Measurements from ENCODE around the gene PHF23. TPM values are rescaled to one million over a fixed set of nuclear protein-coding genes. Genes with fewer than 3 reads are reported as not detected.
A peak's percentile ranks its signal among the peaks of the same experiment; 100 is the strongest.

The PHF23 gene
- total and polyA plus RNA-seq, 9 of the 15 experiments (the other 6 are each of a cell fraction or from before 2014, with no cell fraction given), result 7.4 to 87.5 (median 33.7) TPM

DNA sequence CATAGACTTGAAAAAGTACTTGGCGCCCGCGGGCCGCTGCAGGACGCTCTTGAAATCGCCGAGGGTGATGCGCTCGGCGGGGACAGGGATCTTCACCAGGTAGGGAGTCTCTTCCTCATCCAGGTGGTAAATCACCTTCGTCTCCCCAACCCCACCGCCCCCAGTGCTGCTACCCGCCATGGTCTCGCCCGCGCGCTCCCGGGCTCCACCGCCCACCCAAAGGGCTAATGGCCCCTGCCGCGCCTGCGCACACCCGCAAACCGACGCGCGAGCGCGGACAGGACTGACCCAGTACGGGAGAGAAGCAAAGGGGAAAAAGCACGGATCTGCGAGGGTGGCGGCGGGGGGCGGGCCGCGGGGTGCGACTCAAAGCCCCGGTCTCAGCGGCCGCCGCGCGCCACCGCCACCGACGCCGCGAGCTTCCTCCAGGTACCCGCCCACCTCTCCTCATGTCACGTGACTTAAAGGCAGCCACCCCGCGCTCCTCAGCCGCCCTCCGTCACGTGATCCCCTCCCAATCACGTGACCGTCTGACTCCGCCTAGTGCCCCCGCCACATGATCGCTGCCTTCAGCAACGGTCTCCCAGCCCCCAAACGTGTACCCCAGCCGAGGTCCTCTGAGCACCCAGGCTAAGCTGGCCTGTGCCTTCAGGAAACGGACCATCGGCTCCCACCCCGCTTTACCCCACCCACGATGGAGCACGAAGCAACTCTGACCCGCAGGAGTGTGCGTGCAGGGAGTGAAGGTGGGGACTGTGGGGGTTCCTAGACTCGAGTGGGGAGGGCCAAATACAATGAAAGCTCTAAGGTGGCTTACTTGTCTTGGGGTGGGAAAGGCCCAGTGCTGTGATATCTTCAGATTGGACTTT lies 4.9 kb downstream of the PHF23 start, which contains the start of gene DVL2 (continued):
- TF ChIP-seq MYC (IDR thresholded peaks at IDR 0.05; ENCODE audit: low read depth, low read length), result peak; percentile 71
- peak; percentile 56; the same call in 1 of the 2 replicates for TF ChIP-seq MYC (CRISPR knock-in tag; IDR thresholded peaks at IDR 0.05; ENCODE audit: borderline replicate concordance, low read depth)
- TF ChIP-seq ESRRA (IDR thresholded peaks at IDR 0.05; ENCODE audit: borderline replicate concordance, low read depth), result no peak; the same call in 1 of the 2 replicates
- TF ChIP-seq, protein P1, sequence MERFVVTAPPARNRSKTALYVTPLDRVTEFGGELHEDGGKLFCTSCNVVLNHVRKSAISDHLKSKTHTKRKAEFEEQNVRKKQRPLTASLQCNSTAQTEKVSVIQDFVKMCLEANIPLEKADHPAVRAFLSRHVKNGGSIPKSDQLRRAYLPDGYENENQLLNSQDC (CRISPR knock-in tag; IDR thresholded peaks at IDR 0.05), result no peak
- TF ChIP-seq CSDE1 (IDR thresholded peaks at IDR 0.05), result no peak
- TF ChIP-seq, protein P2, sequence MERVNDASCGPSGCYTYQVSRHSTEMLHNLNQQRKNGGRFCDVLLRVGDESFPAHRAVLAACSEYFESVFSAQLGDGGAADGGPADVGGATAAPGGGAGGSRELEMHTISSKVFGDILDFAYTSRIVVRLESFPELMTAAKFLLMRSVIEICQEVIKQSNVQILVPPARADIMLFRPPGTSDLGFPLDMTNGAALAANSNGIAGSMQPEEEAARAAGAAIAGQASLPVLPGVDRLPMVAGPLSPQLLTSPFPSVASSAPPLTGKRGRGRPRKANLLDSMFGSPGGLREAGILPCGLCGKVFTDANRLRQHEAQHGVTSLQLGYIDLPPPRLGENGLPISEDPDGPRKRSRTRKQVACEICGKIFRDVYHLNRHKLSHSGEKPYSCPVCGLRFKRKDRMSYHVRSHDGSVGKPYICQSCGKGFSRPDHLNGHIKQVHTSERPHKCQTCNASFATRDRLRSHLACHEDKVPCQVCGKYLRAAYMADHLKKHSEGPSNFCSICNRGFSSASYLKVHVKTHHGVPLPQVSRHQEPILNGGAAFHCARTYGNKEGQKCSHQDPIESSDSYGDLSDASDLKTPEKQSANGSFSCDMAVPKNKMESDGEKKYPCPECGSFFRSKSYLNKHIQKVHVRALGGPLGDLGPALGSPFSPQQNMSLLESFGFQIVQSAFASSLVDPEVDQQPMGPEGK (CRISPR knock-in tag; IDR thresholded peaks at IDR 0.05; ENCODE audit: borderline replicate concordance), result 0 out of 2 replicates have a peak, but pooled peaks have one; percentile 46
- peak; percentile 87 for TF ChIP-seq EGR1 (conservative IDR thresholded peaks at IDR 0.05)
- peak; percentile 91 for TF ChIP-seq MYNN (IDR thresholded peaks at IDR 0.05)
- TF ChIP-seq MYNN (CRISPR knock-in tag; IDR thresholded peaks at IDR 0.05), result no peak
- TF ChIP-seq ZNF76 (CRISPR knock-in tag; IDR thresholded peaks at IDR 0.05; ENCODE audit: borderline replicate concordance), result peak; percentile 13; the same call in 1 of the 2 replicates
- no peak for TF ChIP-seq CC2D1A (IDR thresholded peaks at IDR 0.05)
- TF ChIP-seq, protein P3, sequence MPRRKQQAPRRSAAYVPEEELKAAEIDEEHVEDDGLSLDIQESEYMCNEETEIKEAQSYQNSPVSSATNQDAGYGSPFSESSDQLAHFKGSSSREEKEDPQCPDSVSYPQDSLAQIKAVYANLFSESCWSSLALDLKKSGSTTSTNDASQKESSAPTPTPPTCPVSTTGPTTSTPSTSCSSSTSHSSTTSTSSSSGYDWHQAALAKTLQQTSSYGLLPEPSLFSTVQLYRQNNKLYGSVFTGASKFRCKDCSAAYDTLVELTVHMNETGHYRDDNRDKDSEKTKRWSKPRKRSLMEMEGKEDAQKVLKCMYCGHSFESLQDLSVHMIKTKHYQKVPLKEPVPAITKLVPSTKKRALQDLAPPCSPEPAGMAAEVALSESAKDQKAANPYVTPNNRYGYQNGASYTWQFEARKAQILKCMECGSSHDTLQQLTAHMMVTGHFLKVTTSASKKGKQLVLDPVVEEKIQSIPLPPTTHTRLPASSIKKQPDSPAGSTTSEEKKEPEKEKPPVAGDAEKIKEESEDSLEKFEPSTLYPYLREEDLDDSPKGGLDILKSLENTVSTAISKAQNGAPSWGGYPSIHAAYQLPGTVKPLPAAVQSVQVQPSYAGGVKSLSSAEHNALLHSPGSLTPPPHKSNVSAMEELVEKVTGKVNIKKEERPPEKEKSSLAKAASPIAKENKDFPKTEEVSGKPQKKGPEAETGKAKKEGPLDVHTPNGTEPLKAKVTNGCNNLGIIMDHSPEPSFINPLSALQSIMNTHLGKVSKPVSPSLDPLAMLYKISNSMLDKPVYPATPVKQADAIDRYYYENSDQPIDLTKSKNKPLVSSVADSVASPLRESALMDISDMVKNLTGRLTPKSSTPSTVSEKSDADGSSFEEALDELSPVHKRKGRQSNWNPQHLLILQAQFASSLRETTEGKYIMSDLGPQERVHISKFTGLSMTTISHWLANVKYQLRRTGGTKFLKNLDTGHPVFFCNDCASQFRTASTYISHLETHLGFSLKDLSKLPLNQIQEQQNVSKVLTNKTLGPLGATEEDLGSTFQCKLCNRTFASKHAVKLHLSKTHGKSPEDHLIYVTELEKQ (CRISPR knock-in tag; IDR thresholded peaks at IDR 0.05), result no peak
- TF ChIP-seq, protein P4, sequence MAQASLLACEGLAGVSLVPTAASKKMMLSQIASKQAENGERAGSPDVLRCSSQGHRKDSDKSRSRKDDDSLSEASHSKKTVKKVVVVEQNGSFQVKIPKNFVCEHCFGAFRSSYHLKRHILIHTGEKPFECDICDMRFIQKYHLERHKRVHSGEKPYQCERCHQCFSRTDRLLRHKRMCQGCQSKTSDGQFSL (CRISPR knock-in tag; IDR thresholded peaks at IDR 0.05), result no peak
- TF ChIP-seq, protein P4 (tag; IDR thresholded peaks at IDR 0.05), result 0 out of 4 replicates have a peak, but pooled peaks of 1 of the 2 experiments have one; percentile 36
- peak; percentile 96 for TF ChIP-seq ERF (CRISPR knock-in tag; IDR thresholded peaks at IDR 0.05)
- TF ChIP-seq TFAM (CRISPR knock-in tag; conservative IDR thresholded peaks at IDR 0.05), result no peak
- TF ChIP-seq POLR2AphosphoS2 (IDR thresholded peaks at IDR 0.05; ENCODE audit: low read length), result peak; percentile 100
- TF ChIP-seq, protein P5, sequence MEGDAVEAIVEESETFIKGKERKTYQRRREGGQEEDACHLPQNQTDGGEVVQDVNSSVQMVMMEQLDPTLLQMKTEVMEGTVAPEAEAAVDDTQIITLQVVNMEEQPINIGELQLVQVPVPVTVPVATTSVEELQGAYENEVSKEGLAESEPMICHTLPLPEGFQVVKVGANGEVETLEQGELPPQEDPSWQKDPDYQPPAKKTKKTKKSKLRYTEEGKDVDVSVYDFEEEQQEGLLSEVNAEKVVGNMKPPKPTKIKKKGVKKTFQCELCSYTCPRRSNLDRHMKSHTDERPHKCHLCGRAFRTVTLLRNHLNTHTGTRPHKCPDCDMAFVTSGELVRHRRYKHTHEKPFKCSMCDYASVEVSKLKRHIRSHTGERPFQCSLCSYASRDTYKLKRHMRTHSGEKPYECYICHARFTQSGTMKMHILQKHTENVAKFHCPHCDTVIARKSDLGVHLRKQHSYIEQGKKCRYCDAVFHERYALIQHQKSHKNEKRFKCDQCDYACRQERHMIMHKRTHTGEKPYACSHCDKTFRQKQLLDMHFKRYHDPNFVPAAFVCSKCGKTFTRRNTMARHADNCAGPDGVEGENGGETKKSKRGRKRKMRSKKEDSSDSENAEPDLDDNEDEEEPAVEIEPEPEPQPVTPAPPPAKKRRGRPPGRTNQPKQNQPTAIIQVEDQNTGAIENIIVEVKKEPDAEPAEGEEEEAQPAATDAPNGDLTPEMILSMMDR (IDR thresholded peaks at IDR 0.05 in 2 of 3, conservative IDR thresholded peaks at IDR 0.05 in 1 of 3; ENCODE audit: insufficient read depth in 2 of 3, low read depth in 1 of 3, low read length in 3 of 3), result no peak; a peak in 1 of 6 replicates
- TF ChIP-seq ZFX (CRISPR knock-in tag; IDR thresholded peaks at IDR 0.05), result peak; percentile 72

Measured in K562 (cell line).